GM12892 (cell line): ENCODE measurements around the gene LIN28A.

Experiments used
- POLR2A ChIP-seq: IDR thresholded peaks from 2 replicates; pipeline ENCODE4 v1.6.1; 2011; ENCODE audit warnings: low read depth, low read length, control low read depth
- POLR2AphosphoS5 ChIP-seq: IDR thresholded peaks from 2 replicates; pipeline ENCODE4 v1.6.1; 2011; ENCODE audit warnings: low read depth, low read length, control low read depth
- TAF1 ChIP-seq: IDR thresholded peaks from 2 replicates; pipeline ENCODE4 v1.6.1; 2011; ENCODE audit warnings: low read depth, mild to moderate bottlenecking, control low read depth, low read length, borderline replicate concordance

DNA sequence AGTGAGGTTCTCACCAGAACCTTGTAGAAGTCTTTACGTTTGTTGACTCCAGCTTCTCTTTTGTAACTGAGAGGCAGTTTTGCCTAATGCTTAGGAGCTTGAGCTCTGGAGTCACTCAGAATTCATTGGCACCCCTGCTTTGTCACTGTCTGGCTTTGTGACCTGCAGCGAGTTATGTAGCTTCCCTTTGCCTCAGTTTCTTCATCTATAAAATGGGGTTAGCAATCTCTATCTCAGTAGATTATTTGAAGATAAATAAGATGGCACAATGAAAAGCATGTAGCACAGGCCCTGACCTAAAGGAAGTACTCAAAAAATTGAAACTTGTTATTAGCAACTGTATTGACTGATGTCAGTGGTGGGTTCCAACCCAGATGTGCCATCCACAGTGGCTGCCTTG, 29.6 kb downstream of the LIN28A start:
- no peak for TF ChIP-seq TAF1
- no peak for TF ChIP-seq POLR2A
- TF ChIP-seq POLR2AphosphoS5, result no peak
